Activated CD4-positive, alpha-beta T cell treated with anti-CD3 and anti-CD28 coated beads, Interleukin-2, Interleukin-4, amounts not matched to agents 100 ng/mL and 50 ng/mL, durations not matched to agents 16 hours and 8 hours (primary cell): ENCODE results near the gene NPEPPS.

Source experiments
- DNase-seq: peaks from one replicate; pipeline ENCODE4 v3.0.0-alpha.2; 2020; ENCODE audit warnings: low spot score

NPEPPS gene

DNA sequence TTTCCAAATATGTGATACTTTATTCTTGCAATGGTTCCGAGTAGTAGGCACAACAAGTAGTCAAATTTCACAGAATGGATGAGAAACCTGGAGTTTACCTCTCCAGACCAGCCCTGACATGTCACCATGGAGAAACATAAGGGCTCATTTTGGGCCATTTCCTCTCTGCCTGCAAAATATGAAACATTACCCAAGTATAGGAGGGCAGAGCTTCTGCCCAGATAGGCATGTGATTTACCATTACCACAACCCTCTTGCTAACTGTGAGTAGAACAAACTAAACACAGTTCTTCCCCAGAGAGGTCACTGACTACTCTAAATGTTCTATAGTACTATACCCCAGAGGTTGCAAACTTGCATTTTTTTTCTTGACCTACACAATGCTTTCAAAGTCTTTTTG is 103.1 kb downstream of the NPEPPS start:
- no peak for DNase-seq

DNA sequence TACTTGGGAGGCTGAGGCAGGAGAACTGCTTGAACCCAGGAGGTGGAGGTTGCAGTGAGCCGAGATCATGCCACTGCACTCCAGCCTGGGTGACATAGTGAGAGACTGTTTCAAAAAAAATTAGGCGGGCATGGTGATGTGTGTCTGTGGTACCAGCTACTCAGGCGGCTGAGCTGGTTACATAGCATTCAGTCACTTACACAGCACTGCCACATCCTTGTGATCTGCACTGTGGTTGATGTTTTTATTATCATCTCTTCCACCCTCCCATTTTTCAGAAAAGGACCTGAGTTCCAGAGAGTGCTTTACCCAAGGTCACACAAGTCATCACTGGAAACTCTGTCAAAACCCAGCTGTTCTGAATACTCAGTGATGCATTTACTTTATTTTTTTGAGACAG is 104.0 kb downstream of the NPEPPS start:
- no peak for DNase-seq

DNA sequence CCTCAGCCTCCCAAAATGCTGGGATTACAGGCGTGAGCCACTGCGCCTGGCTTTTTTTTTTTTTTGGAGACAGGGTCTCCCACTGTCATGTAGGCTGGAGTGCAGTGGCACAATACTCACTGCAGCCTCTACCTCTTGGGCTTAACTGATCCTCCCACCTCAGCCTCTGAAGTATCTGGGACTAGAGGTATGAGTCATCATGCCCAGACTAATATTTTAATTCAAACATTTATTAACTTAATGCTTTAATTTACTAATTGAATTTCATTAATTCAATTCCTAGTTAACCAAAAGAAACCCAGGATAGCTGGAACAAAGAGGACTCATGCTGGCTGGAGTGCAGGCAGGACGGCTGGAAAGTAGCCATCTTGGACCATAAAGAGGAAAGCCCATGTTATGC is 104.8 kb downstream of the NPEPPS start:
- no peak for DNase-seq

DNA sequence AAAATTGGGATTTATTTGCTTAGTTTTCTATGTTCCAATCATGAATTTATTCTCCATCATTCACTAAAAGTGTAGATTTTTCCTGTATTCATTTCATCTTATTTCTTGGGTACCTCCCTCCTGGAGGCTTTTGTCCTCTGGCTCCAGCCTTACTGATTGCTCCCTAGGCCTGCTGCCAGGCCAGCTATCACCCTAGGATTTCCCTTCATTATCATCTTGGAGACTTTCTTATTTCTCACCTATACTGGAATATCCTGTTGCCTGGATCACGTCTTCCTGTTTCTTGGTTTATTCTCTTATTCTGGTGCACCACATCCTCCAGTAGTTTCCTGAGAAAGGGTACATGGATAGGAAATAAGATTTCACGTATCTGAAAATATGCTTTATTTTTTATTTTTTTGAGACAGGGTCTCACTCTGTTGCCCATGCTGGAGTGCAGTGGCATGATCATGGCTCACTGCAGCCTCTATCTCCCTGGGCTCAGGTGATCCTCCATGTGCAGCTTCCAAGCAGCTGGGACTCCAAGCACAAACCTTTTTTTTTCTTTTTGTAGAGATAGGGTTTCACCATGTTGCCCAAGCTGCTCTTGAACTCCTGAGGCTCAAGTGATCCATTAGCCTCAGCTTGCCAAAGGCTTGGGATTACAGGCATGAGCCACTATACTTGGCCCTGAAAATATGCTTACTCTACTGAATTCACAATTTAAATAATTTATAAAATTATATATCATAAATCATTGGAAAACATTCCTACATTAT is 105.5 kb downstream of the NPEPPS start:
- no peak for DNase-seq

DNA sequence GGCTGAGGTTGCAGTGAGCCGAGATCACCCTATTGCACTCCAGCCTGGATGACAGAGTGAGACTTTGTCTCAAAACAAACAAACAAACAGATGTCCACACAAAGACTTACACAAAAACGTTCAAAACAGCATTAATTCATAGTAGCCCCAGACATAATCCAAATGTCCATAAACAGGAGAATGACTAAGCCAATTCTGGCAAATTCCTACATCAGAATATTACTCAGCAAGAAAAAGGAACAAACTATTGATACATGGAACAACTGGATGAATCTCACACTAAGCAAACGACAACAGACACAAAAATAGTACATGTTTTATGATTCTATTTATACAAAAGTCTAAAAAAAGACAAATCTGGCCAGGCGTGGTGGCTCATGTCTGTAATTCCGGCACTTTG is 108.0 kb downstream of the NPEPPS start:
- no peak for DNase-seq

DNA sequence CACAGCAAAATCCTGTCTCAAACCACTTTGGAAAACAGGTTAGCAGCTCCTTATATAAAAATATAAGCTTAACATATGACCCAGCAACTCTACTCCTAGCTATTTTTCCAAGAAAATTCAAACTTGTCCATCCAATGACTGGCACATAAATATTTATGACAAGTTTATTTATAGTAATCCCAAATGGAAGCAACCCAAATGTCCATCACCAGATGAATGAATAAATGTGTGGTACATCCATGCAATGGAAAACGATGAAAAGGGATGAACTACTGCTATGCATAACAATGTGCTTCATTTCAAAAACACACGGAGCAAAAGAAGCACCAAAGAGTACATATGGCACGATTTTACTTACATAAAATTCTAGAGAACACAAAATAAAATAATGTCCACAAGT is 109.2 kb downstream of the NPEPPS start:
- DNase-seq, result no peak

DNA sequence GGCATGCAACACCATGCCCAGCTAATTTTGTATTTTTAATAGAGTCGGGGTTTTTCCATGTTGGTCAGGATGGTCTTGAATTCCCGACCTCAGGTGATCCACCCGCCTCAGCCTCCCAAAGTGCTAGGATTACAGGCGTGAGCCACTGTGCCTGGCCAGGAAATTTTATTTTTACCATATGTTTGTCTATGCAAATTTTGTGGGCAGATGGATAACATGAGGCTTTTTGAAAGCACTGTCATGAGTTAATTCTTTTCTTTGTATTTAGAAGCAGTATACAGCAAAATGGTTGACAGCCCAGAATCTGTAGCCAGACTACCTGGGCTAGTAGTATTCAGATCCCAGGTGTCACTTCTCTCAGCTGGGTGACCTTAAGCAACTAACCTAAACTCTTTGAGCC is 110.3 kb downstream of the NPEPPS start:
- no peak for DNase-seq

DNA sequence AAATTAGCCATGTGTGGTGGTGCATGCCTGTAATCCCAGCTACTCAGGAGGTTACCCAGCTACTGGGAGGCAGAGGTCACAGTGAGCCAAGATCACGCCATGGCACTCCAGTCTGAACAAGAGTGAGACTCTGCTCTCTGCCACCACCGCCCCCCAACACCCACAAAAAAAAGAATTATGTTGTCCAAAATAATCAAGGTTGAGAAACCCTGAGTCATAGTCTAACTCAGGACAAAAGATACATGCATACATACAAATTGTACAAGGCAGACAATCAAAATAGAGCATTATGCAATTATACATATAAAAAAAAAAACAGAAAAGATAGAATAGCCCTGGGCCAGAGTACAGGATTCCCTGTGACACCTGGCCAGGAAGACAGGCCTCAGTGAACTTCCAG is 112.2 kb downstream of the NPEPPS start:
- no peak for DNase-seq

DNA sequence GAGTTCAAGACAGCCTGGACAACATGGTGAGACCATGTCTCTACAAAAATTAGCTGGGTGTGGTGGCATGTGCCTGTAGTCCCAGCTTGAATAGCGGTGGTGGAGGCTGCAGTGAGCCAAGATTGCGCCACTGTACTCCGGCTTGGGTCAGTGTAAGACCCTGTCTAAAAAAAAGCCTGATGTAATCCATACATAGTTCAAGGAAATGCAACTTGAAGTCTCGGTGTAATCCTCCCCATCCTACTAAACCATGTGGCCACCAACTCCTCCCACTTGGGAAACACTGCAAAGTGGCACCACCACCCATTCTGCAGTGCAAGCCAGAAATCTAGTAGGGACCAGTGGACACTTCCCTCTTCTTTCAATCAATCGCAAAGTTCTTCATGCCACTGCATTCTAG is 113.4 kb downstream of the NPEPPS start:
- DNase-seq, result no peak

DNA sequence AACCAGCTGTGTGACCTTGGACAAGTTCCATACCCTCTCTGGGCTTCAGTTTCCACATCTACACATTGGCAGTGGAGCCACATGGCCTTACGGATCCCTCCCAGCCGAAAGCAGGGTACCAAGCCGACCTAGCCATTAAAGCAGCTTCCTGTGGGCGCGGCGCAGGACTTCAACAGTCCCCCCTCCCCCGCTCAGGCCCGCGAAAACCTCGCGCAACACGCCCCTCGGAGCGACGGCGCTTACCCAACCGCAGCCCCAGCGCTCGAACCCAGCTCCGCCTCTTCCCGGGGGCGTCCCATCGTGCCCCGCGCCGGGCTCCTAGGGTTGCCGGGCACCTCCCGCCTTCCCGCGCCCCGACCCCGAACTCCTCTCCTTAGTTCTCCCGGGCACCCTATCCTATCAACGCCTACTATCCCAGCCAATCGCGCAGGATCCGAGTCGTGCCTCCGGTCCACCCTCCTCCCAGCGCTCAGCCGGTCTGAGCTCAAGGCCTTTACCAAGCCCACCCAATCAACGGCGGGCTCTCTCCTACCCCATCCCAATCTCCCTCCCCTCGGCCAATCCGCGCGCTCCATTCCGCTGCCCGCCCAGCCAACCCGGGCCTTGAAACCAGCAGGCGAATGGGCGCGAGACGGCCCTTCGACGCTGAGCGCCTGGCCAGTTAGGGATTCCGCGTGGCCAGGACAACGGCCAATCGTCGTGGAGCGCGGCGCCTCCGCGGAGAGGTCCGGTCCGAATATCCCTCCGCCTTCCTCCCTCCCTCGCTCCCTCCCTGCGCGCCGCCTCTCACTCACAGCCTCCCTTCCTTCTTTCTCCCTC is 118.5 kb downstream of the NPEPPS start, which contains the start of gene KPNB1:
Gene KPNB1 (plus strand): TSS at position 767 of the 819 bp plus-strand sequence. CDS start 326 bp downstream, outside the sequence.
- peak; percentile 100 for DNase-seq

DNA sequence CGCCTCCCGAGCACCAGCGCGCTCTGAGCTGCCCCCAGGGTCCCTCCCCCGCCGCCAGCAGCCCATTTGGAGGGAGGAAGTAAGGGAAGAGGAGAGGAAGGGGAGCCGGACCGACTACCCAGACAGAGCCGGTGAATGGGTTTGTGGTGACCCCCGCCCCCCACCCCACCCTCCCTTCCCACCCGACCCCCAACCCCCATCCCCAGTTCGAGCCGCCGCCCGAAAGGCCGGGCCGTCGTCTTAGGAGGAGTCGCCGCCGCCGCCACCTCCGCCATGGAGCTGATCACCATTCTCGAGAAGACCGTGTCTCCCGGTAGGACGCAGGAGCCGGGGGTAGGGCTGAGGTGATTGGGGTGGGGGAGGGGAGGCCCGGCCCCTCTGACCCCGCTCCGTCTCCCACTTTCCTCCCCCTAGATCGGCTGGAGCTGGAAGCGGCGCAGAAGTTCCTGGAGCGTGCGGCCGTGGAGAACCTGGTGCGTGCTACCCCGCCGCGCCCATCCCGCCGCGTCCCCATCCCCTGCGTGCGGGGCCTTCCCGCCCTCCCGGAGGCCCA is 119.1 kb downstream of the NPEPPS start:
- no peak for DNase-seq

DNA sequence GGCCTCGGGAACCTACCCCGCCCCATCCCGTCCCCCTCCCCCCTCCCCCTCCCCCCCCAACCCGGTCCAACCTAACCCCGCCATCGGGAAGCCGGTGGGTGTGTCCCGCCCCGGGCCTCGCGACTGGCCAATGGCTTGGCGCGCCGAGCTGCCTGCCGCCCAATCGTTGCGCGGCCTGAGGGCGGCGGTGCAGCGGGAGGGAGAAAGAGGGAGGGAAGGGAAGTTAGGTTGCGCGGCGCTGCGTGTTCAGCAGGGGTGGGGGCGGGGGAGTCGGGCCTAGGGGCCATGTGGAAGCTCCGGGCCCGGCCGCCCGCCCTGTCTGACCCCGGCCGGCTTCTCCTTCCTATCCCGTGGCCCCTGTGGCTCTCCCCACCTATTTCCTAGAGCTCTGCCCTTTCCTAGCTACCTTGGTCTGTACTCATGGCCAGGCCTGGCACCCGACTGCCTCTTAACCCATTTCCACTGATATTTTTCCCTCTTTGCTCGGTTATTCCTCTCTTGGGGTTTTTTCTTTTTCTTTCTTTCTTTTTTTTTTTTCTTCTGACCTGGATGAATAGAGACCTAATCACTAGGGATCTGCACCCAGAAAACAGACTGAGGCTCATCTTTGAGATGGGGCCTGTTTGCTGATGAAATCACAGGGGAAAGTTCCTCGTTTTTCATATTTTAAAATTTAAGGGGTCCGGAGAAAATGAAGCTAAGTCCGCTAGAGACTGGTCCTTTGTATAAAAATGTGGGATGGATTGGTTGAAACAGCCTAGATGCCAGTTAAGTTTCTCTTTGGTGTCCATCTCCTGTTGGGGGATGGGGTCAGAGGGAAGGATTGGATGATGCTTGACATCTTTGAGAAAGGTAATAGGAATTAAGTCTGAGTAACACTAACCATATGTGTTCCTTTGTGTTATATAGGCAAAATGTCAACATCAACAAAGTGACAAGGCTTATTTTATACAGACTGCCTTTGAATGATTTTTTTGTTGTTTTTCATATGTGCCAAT is 119.9 kb downstream of the NPEPPS start:
- DNase-seq, result peak; percentile 97

DNA sequence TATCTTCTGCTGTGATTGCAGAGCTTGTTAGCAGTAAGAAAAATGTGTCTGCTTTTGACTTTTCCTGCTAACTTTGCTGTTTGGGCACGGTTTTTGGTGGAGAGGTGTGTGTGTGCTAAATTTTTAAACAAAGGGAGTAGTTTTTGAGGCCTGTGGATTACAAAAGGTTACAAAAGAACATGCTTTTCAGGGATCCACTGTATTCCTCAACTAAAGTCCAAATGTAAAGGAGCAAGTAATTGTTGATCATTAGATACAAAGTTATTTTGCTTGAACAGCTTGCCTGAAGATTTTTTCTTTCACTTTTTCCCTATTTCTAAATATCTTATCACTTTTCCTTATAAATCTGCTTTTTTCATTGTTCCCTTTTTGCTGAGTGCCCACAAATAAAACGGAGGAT is 120.8 kb downstream of the NPEPPS start:
- DNase-seq, result no peak

DNA sequence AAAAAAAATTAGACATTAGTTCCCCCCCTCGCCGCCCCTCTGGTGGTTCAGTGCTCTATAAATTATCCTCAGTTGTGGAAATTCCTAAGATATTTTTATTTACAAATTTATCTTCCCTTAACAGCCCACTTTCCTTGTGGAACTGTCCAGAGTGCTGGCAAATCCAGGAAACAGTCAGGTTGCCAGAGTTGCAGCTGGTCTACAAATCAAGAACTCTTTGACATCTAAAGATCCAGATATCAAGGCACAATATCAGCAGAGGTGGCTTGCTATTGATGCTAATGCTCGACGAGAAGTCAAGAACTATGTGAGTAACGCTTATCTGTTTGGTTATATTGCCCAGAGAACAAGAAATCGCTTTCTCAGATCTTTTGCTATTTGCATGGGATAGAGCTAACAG is 121.7 kb downstream of the NPEPPS start:
- DNase-seq, result no peak

DNA sequence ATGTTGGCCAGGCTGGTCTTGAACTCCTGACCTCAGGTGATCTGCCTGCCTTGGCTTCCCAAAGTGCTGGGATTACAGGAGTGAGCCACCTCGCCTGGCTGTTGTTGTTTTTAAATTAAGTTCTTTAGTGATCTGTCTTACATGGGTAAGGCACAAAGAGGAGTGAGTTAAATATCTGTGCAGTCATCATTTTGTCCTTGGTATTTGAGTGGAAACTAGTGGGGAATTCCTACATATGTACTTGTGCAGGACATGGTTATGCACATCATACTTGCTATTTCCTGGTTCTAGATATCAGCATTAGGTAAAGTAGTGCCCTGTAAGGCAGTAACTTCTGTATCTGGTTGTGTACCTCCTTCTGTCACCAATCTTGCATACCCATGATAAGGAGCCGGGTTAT is 122.5 kb downstream of the NPEPPS start:
- no peak for DNase-seq

DNA sequence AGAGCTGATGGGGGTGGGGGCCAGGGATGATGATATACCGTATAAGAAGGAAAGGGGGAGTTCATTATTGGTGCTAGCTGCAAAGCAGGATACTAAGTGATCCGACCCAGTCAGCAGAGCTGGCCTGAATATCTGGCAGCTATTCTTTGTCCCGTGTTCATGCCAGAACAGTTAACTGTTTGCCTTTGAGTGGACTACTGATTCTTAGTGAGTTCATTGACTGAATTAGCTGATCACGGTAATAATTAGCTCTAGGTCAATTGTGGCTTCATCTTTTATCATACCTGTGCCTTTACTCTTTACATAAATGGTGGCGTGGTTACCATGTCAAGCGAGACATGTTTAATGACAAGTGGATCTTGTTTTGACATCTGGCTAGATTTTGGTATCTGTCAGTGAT is 124.1 kb downstream of the NPEPPS start:
- no peak for DNase-seq

DNA sequence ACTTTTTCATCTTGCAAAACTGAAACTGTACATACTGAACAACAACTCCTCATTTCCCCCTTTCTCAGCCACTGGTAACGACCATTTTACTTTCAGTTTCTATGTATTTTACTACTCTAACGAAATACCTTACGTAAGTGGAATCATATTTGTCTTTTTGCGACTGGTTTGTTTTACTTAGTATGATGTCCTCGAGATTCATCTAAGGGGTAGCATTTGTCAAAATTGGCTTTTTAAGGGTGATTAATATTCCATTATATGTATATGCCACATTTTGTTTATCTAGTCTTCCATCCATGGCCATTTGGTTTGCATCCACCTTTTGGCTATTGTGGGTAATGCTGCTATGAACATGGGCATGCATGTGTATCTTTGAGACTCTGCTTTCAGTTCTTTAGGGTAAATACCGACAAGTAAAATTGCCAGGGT is 129.2 kb downstream of the NPEPPS start:
- DNase-seq, result peak; percentile 67

DNA sequence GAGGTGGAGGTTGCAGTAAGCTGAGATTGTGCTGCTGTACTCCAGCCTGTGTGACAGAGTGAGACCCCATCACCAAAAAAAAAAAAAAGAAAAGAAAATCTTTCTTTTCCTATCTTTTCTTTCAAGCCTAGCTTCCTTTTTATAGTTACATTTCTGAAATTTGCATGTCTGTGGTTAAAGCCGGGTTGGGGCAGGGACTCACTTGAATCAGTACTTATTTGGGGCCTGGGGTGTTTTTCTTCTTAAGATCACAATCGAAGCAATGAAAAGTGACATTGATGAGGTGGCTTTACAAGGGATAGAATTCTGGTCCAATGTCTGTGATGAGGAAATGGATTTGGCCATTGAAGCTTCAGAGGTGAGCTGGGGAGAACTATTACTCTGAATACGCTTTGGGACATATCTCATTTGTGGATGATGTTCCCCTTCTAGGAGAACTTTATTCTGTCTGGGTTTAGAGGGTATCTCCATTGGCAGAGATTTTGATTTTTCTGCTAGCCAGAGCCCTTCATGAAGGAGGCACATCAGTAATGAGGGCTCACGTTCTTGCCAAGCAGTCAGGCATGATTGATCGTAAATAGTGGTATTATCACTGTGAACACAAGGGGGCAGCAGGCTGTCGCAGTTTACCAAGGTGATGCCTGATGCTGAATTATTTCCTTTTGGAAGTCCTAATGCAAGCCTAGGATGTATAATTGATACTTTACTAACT is 133.2 kb downstream of the NPEPPS start:
- DNase-seq, result peak; percentile 72

DNA sequence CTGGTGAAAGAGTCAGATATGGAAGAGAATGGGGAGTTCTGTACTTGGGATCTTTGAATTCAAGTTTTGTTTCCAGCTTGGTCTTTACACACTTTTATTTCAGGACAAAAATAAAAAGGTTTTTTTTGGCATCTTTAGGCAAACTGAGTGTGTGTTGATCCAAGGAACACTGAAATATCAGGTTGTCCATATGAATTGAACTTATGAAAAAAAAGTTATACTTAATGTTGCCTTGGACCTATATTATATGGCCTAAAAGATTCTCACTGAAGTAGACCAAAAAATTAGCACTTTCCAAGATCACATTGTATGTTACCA is 133.7 kb downstream of the NPEPPS start:
- DNase-seq, result no peak

DNA sequence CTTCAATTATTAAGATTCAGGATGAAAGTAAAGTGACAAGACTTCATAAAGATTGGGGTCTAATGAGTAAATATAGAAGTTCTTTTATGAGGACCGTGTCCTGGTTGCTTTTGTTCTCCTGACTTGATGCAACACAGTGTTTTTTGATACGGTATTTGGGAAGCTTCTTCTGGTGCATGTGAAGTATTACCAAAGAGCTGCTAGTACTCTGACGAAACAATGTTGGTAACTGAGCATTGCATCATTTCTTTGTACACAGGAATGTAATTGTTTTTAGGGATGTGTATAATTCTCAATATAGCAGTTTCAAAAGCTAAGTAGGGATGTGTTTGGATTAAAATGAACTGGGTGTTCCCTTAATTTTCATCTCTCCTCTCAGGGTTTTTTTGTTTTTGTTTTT is 134.7 kb downstream of the NPEPPS start:
- DNase-seq, result no peak

DNA sequence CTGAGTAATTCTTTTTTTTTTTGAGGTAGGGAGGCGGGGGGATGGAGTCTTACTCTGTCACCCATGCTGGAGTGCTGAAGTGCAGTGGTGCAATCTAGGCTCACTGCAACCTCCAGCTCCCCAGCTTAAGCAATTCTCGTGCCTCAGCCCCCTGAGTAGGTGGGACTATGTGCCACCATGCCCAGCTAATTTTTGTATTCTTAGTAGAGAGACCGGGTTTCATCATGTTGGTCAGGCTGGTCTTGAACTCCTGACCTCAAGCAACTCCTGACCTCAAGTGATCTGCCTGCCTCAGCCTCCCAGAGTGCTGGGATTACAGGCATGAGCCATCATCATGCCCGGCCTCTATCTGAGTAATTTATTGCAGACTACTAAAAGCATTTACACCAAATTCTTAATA is 138.2 kb downstream of the NPEPPS start:
- DNase-seq, result no peak
